GM12878 (cell line): ENCODE measurements around the gene PI4K2A. TPM values are rescaled to one million over a fixed set of nuclear protein-coding genes. Genes with fewer than 3 reads are reported as not detected.

Experiments
- ATAC-seq: fragments of 200-7000 bp; cut with Tn5 transposase; 3 replicates; pipeline ENCODE4 v1.9.1; 2020; ENCODE audit warnings: mild to moderate bottlenecking, moderate library complexity
- BruUV-seq: library from RNA; stranded (reverse); fragments of 400-500 nt; replicated peaks from 2 replicates; lab custom pipeline; 2021; lab: Mats Ljungman, UMichigan
- CTCF ChIA-PET: fragments of 300-600 bp; sonication (Branson Sonifier 250); formaldehyde crosslinking; extraction: SDS; loops from one replicate; lab custom pipeline; 2021; ENCODE audit warnings: inconsistent platforms; lab: Yijun Ruan, JAX
- POLR2A ChIA-PET: fragments of 350-600 bp; formaldehyde crosslinking; extraction: SDS; loops from one replicate; lab custom pipeline; 2021; ENCODE audit warnings: inconsistent platforms; lab: Charles Lee
- RAD21 ChIA-PET: fragments of 300-600 bp; sonication (Branson Sonifier 250); formaldehyde crosslinking; loops from one replicate; lab custom pipeline; 2023; ENCODE audit warnings: antibody characterized with exemption; ENCODE audit not compliant: unreplicated experiment; lab: Charles Lee
- SMC1A ChIA-PET: fragments of 300-600 bp; sonication (Branson Sonifier 250); formaldehyde crosslinking; loops from one replicate; lab custom pipeline; 2023; ENCODE audit not compliant: unreplicated experiment, uncharacterized antibody; lab: Charles Lee
- DNase-seq: peaks from one replicate; pipeline ENCODE4 v3.0.0-alpha.2; 2011; ENCODE audit warnings: low read depth, low spot score
- FAIRE-seq: peaks from 3 replicates; lab custom pipeline; 2011; peaks lifted over from hg19 to GRCh38; lab: Jason Lieb, UNC
- H2AFZ ChIP-seq: 2 replicates; pipeline ENCODE4 v1.6.0; 2011; ENCODE audit warnings: low read depth, low read length, control low read depth; ENCODE audit not compliant: control insufficient read depth
- H3K27ac ChIP-seq: 2 replicates; pipeline ENCODE4 v1.5.1; 2011; ENCODE audit warnings: control low read depth; ENCODE audit not compliant: control insufficient read depth, insufficient read depth
- H3K27me3 ChIP-seq, 2 experiments: replicated peaks in 1 of 2; 2 replicates each; pipeline versions ENCODE4 v1.6.0 to v1.6.1; 2011; ENCODE audit warnings: low read length in 1 of 2; ENCODE audit not compliant: control insufficient read depth in 2 of 2, insufficient read depth in 2 of 2
- H3K36me3 ChIP-seq, 2 experiments: 2 replicates each; pipeline ENCODE4 v1.5.1; 2011; ENCODE audit warnings: low read length in 1 of 2; ENCODE audit not compliant: control insufficient read depth in 2 of 2, insufficient read depth in 2 of 2
- H3K4me1 ChIP-seq: 2 replicates; pipeline ENCODE4 v1.6.1; 2011; ENCODE audit warnings: mild to moderate bottlenecking, low read length, moderate library complexity, mixed read lengths; ENCODE audit not compliant: control insufficient read depth, insufficient read depth
- H3K4me2 ChIP-seq: 2 replicates; pipeline ENCODE4 v1.6.0; 2011; ENCODE audit warnings: control low read depth; ENCODE audit not compliant: control insufficient read depth, insufficient read depth
- H3K4me3 ChIP-seq: fragments of 200-600 bp; sonication (generic); 2 replicates; pipeline ENCODE4 v1.5.1; 2016
- H3K79me2 ChIP-seq: 2 replicates; pipeline ENCODE4 v1.6.0; 2011; ENCODE audit warnings: low read length; ENCODE audit not compliant: control insufficient read depth, insufficient read depth
- H3K9ac ChIP-seq: 2 replicates; pipeline ENCODE4 v1.8.0; 2011; ENCODE audit warnings: low read length, control low read depth, mixed read lengths; ENCODE audit not compliant: control insufficient read depth, insufficient read depth
- H3K9me3 ChIP-seq: replicated peaks from 3 replicates; pipeline ENCODE4 v1.5.1; 2011; ENCODE audit warnings: mild to moderate bottlenecking, low read length; ENCODE audit not compliant: control insufficient read depth, insufficient read depth
- H4K20me1 ChIP-seq: 2 replicates; pipeline ENCODE4 v1.6.0; 2011; ENCODE audit not compliant: control insufficient read depth, insufficient read depth
- BCL3 ChIP-seq: IDR thresholded peaks from 2 replicates; pipeline ENCODE4 v1.6.1; 2011; ENCODE audit warnings: borderline replicate concordance, low read depth, mild to moderate bottlenecking, moderate library complexity, low read length; ENCODE audit not compliant: insufficient read depth, poor library complexity, severe bottlenecking
- BRCA1 ChIP-seq: IDR thresholded peaks from 2 replicates; pipeline ENCODE4 v1.6.1; 2011; ENCODE audit warnings: low read depth, low read length, improper control_type of control experiment
- CEBPB ChIP-seq, 2 experiments: fragments of 150-350 bp in 1 of 2; IDR thresholded peaks; 2 replicates each; pipeline ENCODE4 v1.6.1; 2012 to 2014; ENCODE audit warnings: low read depth in 2 of 2, low read length in 2 of 2, borderline replicate concordance in 1 of 2, inconsistent platforms in 1 of 2
- CHD1 ChIP-seq: IDR thresholded peaks from 2 replicates; pipeline ENCODE4 v1.6.1; 2012; ENCODE audit warnings: low read depth, low read length, improper control_type of control experiment
- CHD4 ChIP-seq: fragments of 200-600 bp; sonication (generic); IDR thresholded peaks from 2 replicates; pipeline ENCODE4 v1.6.1; 2016; ENCODE audit warnings: mild to moderate bottlenecking
- FOXM1 ChIP-seq: IDR thresholded peaks from 2 replicates; pipeline ENCODE4 v1.6.1; 2012; ENCODE audit warnings: low read depth, mild to moderate bottlenecking, inconsistent platforms, low read length, moderate library complexity
- GABPA ChIP-seq: IDR thresholded peaks from 2 replicates; pipeline ENCODE4 v1.6.1; 2014; ENCODE audit warnings: antibody characterized with exemption, low read depth, mild to moderate bottlenecking, inconsistent platforms
- NFXL1 ChIP-seq: fragments of 450-650 bp; IDR thresholded peaks from 2 replicates; pipeline ENCODE4 v1.6.1; 2017; ENCODE audit warnings: antibody characterized with exemption, mild to moderate bottlenecking, borderline replicate concordance
- PAX5 ChIP-seq: IDR thresholded peaks from 2 replicates; pipeline ENCODE4 v1.6.1; 2011; ENCODE audit warnings: low read depth, low read length, borderline replicate concordance
- RAD21 ChIP-seq: IDR thresholded peaks from 2 replicates; pipeline ENCODE4 v1.6.1; 2011; ENCODE audit warnings: mild to moderate bottlenecking, low read depth, low read length, moderate library complexity; ENCODE audit not compliant: insufficient read depth
- SMAD1 ChIP-seq: fragments of 450-650 bp; IDR thresholded peaks from 2 replicates; pipeline ENCODE4 v1.6.1; 2018; ENCODE audit warnings: mild to moderate bottlenecking, low read depth; ENCODE audit not compliant: partially characterized antibody
- SREBF1 ChIP-seq: IDR thresholded peaks from 2 replicates; pipeline ENCODE4 v1.6.1; 2012; ENCODE audit warnings: mild to moderate bottlenecking, low read length
- STAT1 ChIP-seq: fragments of 450-650 bp; conservative IDR thresholded peaks from 2 replicates; pipeline ENCODE4 v1.6.1; 2014; ENCODE audit warnings: antibody characterized with exemption, mild to moderate bottlenecking
- SUPT20H ChIP-seq: IDR thresholded peaks from 2 replicates; pipeline ENCODE4 v1.6.1; 2011; ENCODE audit warnings: low read depth, mild to moderate bottlenecking, low read length, moderate library complexity, borderline replicate concordance; ENCODE audit not compliant: control insufficient read depth
- TCF12 ChIP-seq: IDR thresholded peaks from 2 replicates; pipeline ENCODE4 v1.6.1; 2011; ENCODE audit warnings: low read depth, mild to moderate bottlenecking, low read length
- USF2 ChIP-seq: IDR thresholded peaks from 2 replicates; pipeline ENCODE4 v1.6.1; 2011; ENCODE audit warnings: low read depth, low read length, improper control_type of control experiment, borderline replicate concordance
- ZNF592 ChIP-seq: fragments of 450-650 bp; IDR thresholded peaks from 2 replicates; pipeline ENCODE4 v1.6.1; 2017; ENCODE audit warnings: mild to moderate bottlenecking, moderate library complexity
- WGBS: methylation state at CpG from one replicate; pipeline ENCODE4 v1.1.6; 2016; ENCODE audit warnings: low lambda C conversion rate; ENCODE audit not compliant: insufficient replicate concordance, insufficient coverage; ENCODE audit errors: missing lambda C conversion rate; 5-methylcytosine and 5-hydroxymethylcytosine counted together
- in situ Hi-C: fragments of 300-500 bp; cut with MboI; formaldehyde crosslinking; loops from 9 replicates; pipeline ENCODE4 v1.14.3; 2018; ENCODE audit warnings: mixed read lengths
- intact Hi-C: fragments of 100-400 bp; cut with micrococcal nuclease; formaldehyde crosslinking; loops from one replicate; pipeline ENCODE4 v1.14.2; 2022; ENCODE audit not compliant: unreplicated experiment
- polyA plus RNA-seq, 11 experiments: library from polyadenylated mRNA; depleted of rRNA in 4 of 11; unstranded in 6 of 11; stranded (reverse) in 5 of 11; fragments of >200 nt; fragmentation: Nextera tagmentation in 4 of 11; fragmentation: Illumina TruSeq in 1 of 11; extraction: Ambion mirVana in 4 of 11; extraction: Trizol in 1 of 11; gene quantifications; 1 replicate in 1 of 11; 2 replicates in 10 of 11; pipeline versions ENCODE4 v1.2.1 to v1.2.3, GENCODE V29; 2011 to 2016; ENCODE audit warnings: inconsistent platforms in 2 of 11, missing spikeins in 2 of 11, low read depth in 1 of 11
- total RNA-seq, 4 experiments: library from RNA; depleted of rRNA in 3 of 4; stranded (reverse); fragments of >200 nt in 3 of 4; fragmentation: Illumina TruSeq in 1 of 4; extraction: Trizol in 1 of 4; gene quantifications; 2 replicates each; pipeline versions ENCODE4 v1.2.1 to v1.2.3, GENCODE V29; 2013 to 2021

The PI4K2A gene
- total and polyA plus RNA-seq, 10 of the 15 experiments (the other 5 are each of a cell fraction or from before 2014, with no cell fraction given) = 1.5 to 14.5 (median 10.0) TPM

GRCh38 chr10:97623277-97623676 is 17.2 kb upstream of the PI4K2A start (continued):
- TF ChIP-seq BCL3 (no peak), PAX5 (no peak), GABPA (no peak), SMAD1 (no peak), ZNF592 (no peak), CHD4 (no peak), CHD1 (no peak)

- no peaks in the 10 kb centered on the region for H4K20me1 ChIP-seq
- no peaks in the 10 kb centered on the region for H3K79me2 ChIP-seq
- no peak overlapping the region for H3K4me2 ChIP-seq
- no peak overlapping the region for H3K9ac ChIP-seq
- RAD21 ChIA-PET = no interaction called here
- H2AFZ ChIP-seq = no peak overlapping the region
- in situ Hi-C loops (no loop called here), intact Hi-C loops (no loop called here)
- POLR2A ChIA-PET = no interaction called here
- 31% methylated on average over 4 of the region's 4 CpGs for WGBS
- DNase-seq (no peak), FAIRE-seq (no peak), ATAC-seq (no peak)
- no peaks in the 10 kb centered on the region for H3K27me3 ChIP-seq
- SMC1A ChIA-PET = no interaction called here
- no peaks in the 10 kb centered on the region for H3K4me1 ChIP-seq
- no peak overlapping the region for H3K4me3 ChIP-seq
- H3K36me3 ChIP-seq = no peaks in the 10 kb centered on the region
- H3K27ac ChIP-seq = no peak overlapping the region
- no TSS peak for BruUV-seq
- H3K9me3 ChIP-seq = no peaks in the 10 kb centered on the region
- CTCF ChIA-PET = no interaction called here
- TF ChIP-seq TCF12 (no peak), STAT1 (no peak), FOXM1 (no peak), SREBF1 (no peak), BRCA1 (no peak), RAD21 (no peak), USF2 (no peak), NFXL1 (no peak), CEBPB (IDR thresholded peaks at IDR 0.05; ENCODE audit: borderline replicate concordance in 1 of 2, low read depth in 2 of 2, low read length in 2 of 2) (no peak), SUPT20H (no peak)
These were observed 12.7 kb upstream of the PI4K2A start for GRCh38 chr10:97627731-97628130.
